Measurements from ENCODE around the gene IFNGR2.

DNA sequence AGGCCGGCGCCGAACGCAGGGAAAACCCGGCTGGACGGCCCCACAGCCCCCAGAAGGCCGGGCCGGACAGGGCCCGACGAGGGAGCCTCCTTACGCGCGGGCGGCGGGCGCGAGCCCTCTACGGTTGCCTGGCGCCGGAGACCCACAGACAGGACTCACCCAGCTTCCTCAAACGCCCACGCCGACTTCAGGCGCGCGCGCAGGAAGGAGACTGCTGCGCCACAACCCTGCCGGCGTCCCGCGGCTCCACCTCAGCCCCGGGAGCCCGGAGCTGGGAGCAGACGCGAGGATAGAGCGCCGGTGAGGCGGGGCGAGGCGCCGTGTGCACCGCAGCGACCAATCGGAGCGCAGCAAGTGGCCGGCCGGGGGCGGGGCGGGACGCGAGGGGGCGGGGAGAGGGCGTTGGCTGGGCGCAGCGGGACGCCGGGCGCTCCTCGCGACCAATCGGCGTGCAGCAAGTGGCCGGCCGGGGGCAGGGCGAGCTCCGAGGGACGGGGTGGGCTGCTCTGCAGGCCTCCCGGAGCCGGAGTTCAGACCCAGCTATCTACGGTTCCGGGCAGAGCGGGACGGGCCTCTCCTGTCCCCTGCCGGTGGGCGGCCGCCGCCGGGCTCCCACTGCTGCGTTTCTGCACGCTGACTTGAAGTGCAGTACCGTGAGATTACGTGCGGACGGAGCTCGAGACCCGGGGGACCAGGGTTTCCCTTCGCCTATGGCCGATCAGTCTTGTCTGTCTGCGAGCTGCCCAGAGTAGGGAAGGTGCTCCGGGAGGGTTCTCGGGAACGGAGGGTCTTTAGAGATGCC, 76.7 kb downstream of the IFNGR2 start, which contains the start of gene TMEM50B:
- TF ChIP-seq, protein P1, sequence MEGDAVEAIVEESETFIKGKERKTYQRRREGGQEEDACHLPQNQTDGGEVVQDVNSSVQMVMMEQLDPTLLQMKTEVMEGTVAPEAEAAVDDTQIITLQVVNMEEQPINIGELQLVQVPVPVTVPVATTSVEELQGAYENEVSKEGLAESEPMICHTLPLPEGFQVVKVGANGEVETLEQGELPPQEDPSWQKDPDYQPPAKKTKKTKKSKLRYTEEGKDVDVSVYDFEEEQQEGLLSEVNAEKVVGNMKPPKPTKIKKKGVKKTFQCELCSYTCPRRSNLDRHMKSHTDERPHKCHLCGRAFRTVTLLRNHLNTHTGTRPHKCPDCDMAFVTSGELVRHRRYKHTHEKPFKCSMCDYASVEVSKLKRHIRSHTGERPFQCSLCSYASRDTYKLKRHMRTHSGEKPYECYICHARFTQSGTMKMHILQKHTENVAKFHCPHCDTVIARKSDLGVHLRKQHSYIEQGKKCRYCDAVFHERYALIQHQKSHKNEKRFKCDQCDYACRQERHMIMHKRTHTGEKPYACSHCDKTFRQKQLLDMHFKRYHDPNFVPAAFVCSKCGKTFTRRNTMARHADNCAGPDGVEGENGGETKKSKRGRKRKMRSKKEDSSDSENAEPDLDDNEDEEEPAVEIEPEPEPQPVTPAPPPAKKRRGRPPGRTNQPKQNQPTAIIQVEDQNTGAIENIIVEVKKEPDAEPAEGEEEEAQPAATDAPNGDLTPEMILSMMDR (tag by site-specific recombination; IDR thresholded peaks at IDR 0.05), result peak; percentile 98
- TF ChIP-seq YY1 (tag by site-specific recombination; IDR thresholded peaks at IDR 0.05) (no peak), ZNF558 (tag by site-specific recombination; IDR thresholded peaks at IDR 0.05) (no peak), ZFP3 (tag by site-specific recombination; IDR thresholded peaks at IDR 0.05; ENCODE audit: low read depth) (no peak), ZNF837 (tag by site-specific recombination; IDR thresholded peaks at IDR 0.05) (no peak), ZNF324 (tag by site-specific recombination; IDR thresholded peaks at IDR 0.05) (peak; percentile 43; the same call in 1 of the 2 replicates), ZNF670 (tag by site-specific recombination; IDR thresholded peaks at IDR 0.05; ENCODE audit: low read depth) (no peak), ZNF792 (tag by site-specific recombination; IDR thresholded peaks at IDR 0.05) (no peak)
- TF ChIP-seq, protein P2, sequence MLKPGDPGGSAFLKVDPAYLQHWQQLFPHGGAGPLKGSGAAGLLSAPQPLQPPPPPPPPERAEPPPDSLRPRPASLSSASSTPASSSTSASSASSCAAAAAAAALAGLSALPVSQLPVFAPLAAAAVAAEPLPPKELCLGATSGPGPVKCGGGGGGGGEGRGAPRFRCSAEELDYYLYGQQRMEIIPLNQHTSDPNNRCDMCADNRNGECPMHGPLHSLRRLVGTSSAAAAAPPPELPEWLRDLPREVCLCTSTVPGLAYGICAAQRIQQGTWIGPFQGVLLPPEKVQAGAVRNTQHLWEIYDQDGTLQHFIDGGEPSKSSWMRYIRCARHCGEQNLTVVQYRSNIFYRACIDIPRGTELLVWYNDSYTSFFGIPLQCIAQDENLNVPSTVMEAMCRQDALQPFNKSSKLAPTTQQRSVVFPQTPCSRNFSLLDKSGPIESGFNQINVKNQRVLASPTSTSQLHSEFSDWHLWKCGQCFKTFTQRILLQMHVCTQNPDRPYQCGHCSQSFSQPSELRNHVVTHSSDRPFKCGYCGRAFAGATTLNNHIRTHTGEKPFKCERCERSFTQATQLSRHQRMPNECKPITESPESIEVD (tag by site-specific recombination; IDR thresholded peaks at IDR 0.05), result no peak
- TF ChIP-seq, protein P3, sequence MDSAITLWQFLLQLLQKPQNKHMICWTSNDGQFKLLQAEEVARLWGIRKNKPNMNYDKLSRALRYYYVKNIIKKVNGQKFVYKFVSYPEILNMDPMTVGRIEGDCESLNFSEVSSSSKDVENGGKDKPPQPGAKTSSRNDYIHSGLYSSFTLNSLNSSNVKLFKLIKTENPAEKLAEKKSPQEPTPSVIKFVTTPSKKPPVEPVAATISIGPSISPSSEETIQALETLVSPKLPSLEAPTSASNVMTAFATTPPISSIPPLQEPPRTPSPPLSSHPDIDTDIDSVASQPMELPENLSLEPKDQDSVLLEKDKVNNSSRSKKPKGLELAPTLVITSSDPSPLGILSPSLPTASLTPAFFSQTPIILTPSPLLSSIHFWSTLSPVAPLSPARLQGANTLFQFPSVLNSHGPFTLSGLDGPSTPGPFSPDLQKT (IDR thresholded peaks at IDR 0.05; ENCODE audit: borderline replicate concordance, low read depth, low read length), result no peak
- TF ChIP-seq, protein P4, sequence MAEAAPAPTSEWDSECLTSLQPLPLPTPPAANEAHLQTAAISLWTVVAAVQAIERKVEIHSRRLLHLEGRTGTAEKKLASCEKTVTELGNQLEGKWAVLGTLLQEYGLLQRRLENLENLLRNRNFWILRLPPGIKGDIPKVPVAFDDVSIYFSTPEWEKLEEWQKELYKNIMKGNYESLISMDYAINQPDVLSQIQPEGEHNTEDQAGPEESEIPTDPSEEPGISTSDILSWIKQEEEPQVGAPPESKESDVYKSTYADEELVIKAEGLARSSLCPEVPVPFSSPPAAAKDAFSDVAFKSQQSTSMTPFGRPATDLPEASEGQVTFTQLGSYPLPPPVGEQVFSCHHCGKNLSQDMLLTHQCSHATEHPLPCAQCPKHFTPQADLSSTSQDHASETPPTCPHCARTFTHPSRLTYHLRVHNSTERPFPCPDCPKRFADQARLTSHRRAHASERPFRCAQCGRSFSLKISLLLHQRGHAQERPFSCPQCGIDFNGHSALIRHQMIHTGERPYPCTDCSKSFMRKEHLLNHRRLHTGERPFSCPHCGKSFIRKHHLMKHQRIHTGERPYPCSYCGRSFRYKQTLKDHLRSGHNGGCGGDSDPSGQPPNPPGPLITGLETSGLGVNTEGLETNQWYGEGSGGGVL (tag by site-specific recombination; IDR thresholded peaks at IDR 0.05), result no peak
